Skeletal muscle cell (primary cell): Measurements from ENCODE around the gene GRM1.
"Not testable (repeated sequence)": the region's sequence is repeated elsewhere in the genome, so short reads cannot be mapped to it uniquely, and the experiment has no call there.

Source experiments
- DNase-seq: peaks from one replicate; pipeline ENCODE4 v3.0.0-alpha.2; 2010; ENCODE audit warnings: low read depth
- H3K4me3 ChIP-seq: 2 replicates; pipeline ENCODE4 v1.5.1; 2011; ENCODE audit warnings: low read depth, mild to moderate bottlenecking, control low read depth, low read length, moderate library complexity

Gene GRM1

GRCh38 chr6:146177785-146178184, 148.9 kb downstream of the GRM1 start:
- DNase-seq = no peak
- H3K4me3 ChIP-seq = no peak overlapping the region

- no peak overlapping the region for H3K4me3 ChIP-seq
- DNase-seq = no peak
These were observed 155.0 kb downstream of the GRM1 start for GRCh38 chr6:146183831-146184230.

GRCh38 chr6:146184701-146185100, 155.8 kb downstream of the GRM1 start:
- no peak overlapping the region for H3K4me3 ChIP-seq
- DNase-seq = no peak

GRCh38 chr6:146189131-146189530, 160.3 kb downstream of the GRM1 start:
- no peak for DNase-seq

GRCh38 chr6:146190581-146190980, 161.7 kb downstream of the GRM1 start:
- DNase-seq = no peak
- H3K4me3 ChIP-seq = no peak overlapping the region

More at GRCh38 chr6:146189131-146189530, 160.3 kb downstream of the GRM1 start:
- no peak overlapping the region for H3K4me3 ChIP-seq

GRCh38 chr6:146191166-146191565, 162.3 kb downstream of the GRM1 start:
- no peak overlapping the region for H3K4me3 ChIP-seq
- DNase-seq = no peak

GRCh38 chr6:146191612-146192011, 162.8 kb downstream of the GRM1 start:
- no peak overlapping the region for H3K4me3 ChIP-seq
- DNase-seq = no peak

GRCh38 chr6:146194434-146194833, 165.6 kb downstream of the GRM1 start:
- no peak for DNase-seq
- H3K4me3 ChIP-seq = no peak overlapping the region

- H3K4me3 ChIP-seq = no peak overlapping the region
- DNase-seq = peak; percentile 47
These were observed 171.3 kb downstream of the GRM1 start for GRCh38 chr6:146200176-146200575.

- DNase-seq = no peak
- H3K4me3 ChIP-seq = no peak overlapping the region
These were observed 173.7 kb downstream of the GRM1 start for GRCh38 chr6:146202570-146202969.

GRCh38 chr6:146209942-146210341, 181.1 kb downstream of the GRM1 start:
- no peak for DNase-seq
- H3K4me3 ChIP-seq = no peak overlapping the region

GRCh38 chr6:146210406-146211083, 181.7 kb downstream of the GRM1 start:
- no peak for DNase-seq

GRCh38 chr6:146211646-146212045, 182.8 kb downstream of the GRM1 start:
- H3K4me3 ChIP-seq = no peak overlapping the region
- no peak for DNase-seq

More at GRCh38 chr6:146210406-146211083, 181.7 kb downstream of the GRM1 start:
- no peak overlapping the region for H3K4me3 ChIP-seq

GRCh38 chr6:146212781-146213180, 183.9 kb downstream of the GRM1 start:
- no peak overlapping the region for H3K4me3 ChIP-seq
- DNase-seq = no peak

GRCh38 chr6:146219101-146219500, 190.2 kb downstream of the GRM1 start:
- DNase-seq = no peak
- no peak overlapping the region for H3K4me3 ChIP-seq

GRCh38 chr6:146224449-146224848, 195.6 kb downstream of the GRM1 start:
- DNase-seq = no peak
- no peak overlapping the region for H3K4me3 ChIP-seq

GRCh38 chr6:146224988-146225387, 196.1 kb downstream of the GRM1 start:
- no peak for DNase-seq
- no peak overlapping the region for H3K4me3 ChIP-seq

GRCh38 chr6:146240322-146240721, 211.5 kb downstream of the GRM1 start:
- no peak for DNase-seq
- no peak overlapping the region for H3K4me3 ChIP-seq

- H3K4me3 ChIP-seq = no peak overlapping the region
- no peak for DNase-seq
These were observed 211.9 kb downstream of the GRM1 start for GRCh38 chr6:146240807-146241206.

GRCh38 chr6:146243646-146244045, 214.8 kb downstream of the GRM1 start:
- not testable (repeated sequence) for H3K4me3 ChIP-seq, DNase-seq

GRCh38 chr6:146244630-146245143, 215.8 kb downstream of the GRM1 start:
- H3K4me3 ChIP-seq = no peak overlapping the region
- no peak for DNase-seq
